Activated B cell treated with CpG ODN at 0.5 μM for 24 hours (primary cell): ENCODE measurements around the gene CPAMD8. TPM values are rescaled to one million over a fixed set of nuclear protein-coding genes. Genes with fewer than 3 reads are reported as not detected.
"Not testable (repeated sequence)": the region's sequence is repeated elsewhere in the genome, so short reads cannot be mapped to it uniquely, and the experiment has no call there.

ENCODE experiments used
- ATAC-seq: fragments of 200-7000 bp; cut with Tn5 transposase; one replicate; pipeline ENCODE4 v1.10.0; 2021; ENCODE audit warnings: low read depth, mild to moderate bottlenecking, moderate library complexity
- CTCF ChIA-PET: fragments of 350-600 bp; sonication (Branson Sonifier 250); formaldehyde crosslinking; loops from one replicate; lab custom pipeline; 2021; ENCODE audit warnings: antibody characterized with exemption; lab: Charles Lee
- POLR2A ChIA-PET: fragments of 350-600 bp; sonication (Branson Sonifier 250); formaldehyde crosslinking; loops from one replicate; lab custom pipeline; 2021; ENCODE audit warnings: antibody characterized with exemption; lab: Charles Lee
- DNase-seq: peaks from one replicate; pipeline ENCODE4 v3.0.0; 2022
- H3K27ac Mint-ChIP-seq: one replicate; pipeline ENCODE4 v1.8.0; 2020; ENCODE audit warnings: mixed read lengths
- H3K27me3 Mint-ChIP-seq: one replicate; pipeline ENCODE4 v1.8.0; 2021; ENCODE audit warnings: mixed read lengths
- H3K36me3 Mint-ChIP-seq: one replicate; pipeline ENCODE4 v1.8.0; 2021; ENCODE audit warnings: low read depth, mixed read lengths
- H3K4me1 Mint-ChIP-seq: one replicate; pipeline ENCODE4 v1.8.0; 2021; ENCODE audit warnings: mixed read lengths
- H3K4me3 Mint-ChIP-seq: one replicate; pipeline ENCODE4 v1.8.0; 2020; ENCODE audit warnings: mild to moderate bottlenecking, mixed read lengths
- H3K9me3 Mint-ChIP-seq: one replicate; pipeline ENCODE4 v1.8.0; 2020; ENCODE audit warnings: mixed read lengths
- CTCF ChIP-seq: fragments of 200-600 bp; IDR thresholded peaks from one replicate; pipeline ENCODE4 v1.8.0; 2022; ENCODE audit warnings: antibody characterized with exemption, mild to moderate bottlenecking
- intact Hi-C: fragments of 100-400 bp; cut with micrococcal nuclease; formaldehyde crosslinking; loops from one replicate; pipeline ENCODE4 v1.15.1; 2024
- total RNA-seq: library from RNA; stranded (reverse); gene quantifications from 2 replicates; pipeline ENCODE4 v1.2.3, GENCODE V29; 2022

Gene CPAMD8
- total RNA-seq, 1 donor from 2014 or later: 1.8 TPM

GRCh38 chr19:17002455-17002854 is 24.2 kb downstream of the CPAMD8 start:
- peaks cover 5% of the 10 kb centered on the region for H3K27me3 Mint-ChIP-seq
- no peak overlapping the region for H3K27ac Mint-ChIP-seq
- no peak overlapping the region for H3K4me3 Mint-ChIP-seq
- no peak for ATAC-seq
- TF ChIP-seq CTCF: no peak
- no peaks in the 10 kb centered on the region for H3K36me3 Mint-ChIP-seq
- CTCF ChIA-PET: no interaction called here
- peaks cover 15% of the 10 kb centered on the region for H3K4me1 Mint-ChIP-seq
- intact Hi-C loops: no loop called here
- POLR2A ChIA-PET: no interaction called here
- DNase-seq: no peak
- H3K9me3 Mint-ChIP-seq: peaks cover 6% of the 10 kb centered on the region

GRCh38 chr19:17001603-17002183 is 24.9 kb downstream of the CPAMD8 start:
- no peaks in the 10 kb centered on the region for H3K36me3 Mint-ChIP-seq
- ATAC-seq (peak; percentile 69), DNase-seq (no peak)
- peaks cover 5% of the 10 kb centered on the region for H3K27me3 Mint-ChIP-seq
- H3K27ac Mint-ChIP-seq: no peak overlapping the region
- peak overlapping the region; percentile 50 for H3K4me3 Mint-ChIP-seq
- intact Hi-C loops: no loop called here
- no peak for TF ChIP-seq CTCF
- peaks cover 6% of the 10 kb centered on the region for H3K9me3 Mint-ChIP-seq
- POLR2A ChIA-PET: no interaction called here
- H3K4me1 Mint-ChIP-seq: peaks cover 15% of the 10 kb centered on the region
- CTCF ChIA-PET: no interaction called here

GRCh38 chr19:16998635-16999194 is 27.9 kb downstream of the CPAMD8 start:
- DNase-seq (no peak), ATAC-seq (no peak)
- intact Hi-C loops: no loop called here
- CTCF ChIA-PET: no interaction called here
- POLR2A ChIA-PET: no interaction called here
- peaks cover 9% of the 10 kb centered on the region for H3K9me3 Mint-ChIP-seq
- H3K36me3 Mint-ChIP-seq: no peaks in the 10 kb centered on the region
- no peak overlapping the region for H3K27ac Mint-ChIP-seq
- H3K4me3 Mint-ChIP-seq: no peak overlapping the region
- TF ChIP-seq CTCF: no peak
- peaks cover 15% of the 10 kb centered on the region for H3K4me1 Mint-ChIP-seq
- H3K27me3 Mint-ChIP-seq: peaks cover 7% of the 10 kb centered on the region

- ATAC-seq: not testable (repeated sequence)
Measured at GRCh38 chr19:16996838-16997490, 29.6 kb downstream of the CPAMD8 start.

GRCh38 chr19:16988661-16989060 is 37.9 kb downstream of the CPAMD8 start:
- no peak for TF ChIP-seq CTCF
- no peaks in the 10 kb centered on the region for H3K36me3 Mint-ChIP-seq
- intact Hi-C loops: no loop called here
- no peaks in the 10 kb centered on the region for H3K4me1 Mint-ChIP-seq
- DNase-seq (no peak), ATAC-seq (no peak)
- H3K27me3 Mint-ChIP-seq: peaks cover 6% of the 10 kb centered on the region
- ChIA-PET CTCF (no interaction called here), POLR2A (no interaction called here)
- H3K9me3 Mint-ChIP-seq: peaks cover 12% of the 10 kb centered on the region
- H3K27ac Mint-ChIP-seq: no peak overlapping the region
- H3K4me3 Mint-ChIP-seq: no peak overlapping the region

More at GRCh38 chr19:16996838-16997490, 29.6 kb downstream of the CPAMD8 start:
- H3K27ac Mint-ChIP-seq, intact Hi-C loops, CTCF ChIA-PET, POLR2A ChIA-PET, H3K4me1 Mint-ChIP-seq, H3K27me3 Mint-ChIP-seq, H3K36me3 Mint-ChIP-seq, DNase-seq, H3K4me3 Mint-ChIP-seq, H3K9me3 Mint-ChIP-seq: not testable (repeated sequence)
